HG02763 (cell line): ENCODE measurements around the gene GRIFIN.
"Not testable (repeated sequence)": the region's sequence is repeated elsewhere in the genome, so short reads cannot be mapped to it uniquely, and the experiment has no call there.

Source experiments
- ATAC-seq: cut with Tn5 transposase; IDR thresholded peaks from one replicate; pipeline ENCODE4 v1.9.1; 2021; ENCODE audit warnings: mild to moderate bottlenecking, moderate library complexity; ENCODE audit not compliant: unreplicated experiment

The GRIFIN gene

DNA sequence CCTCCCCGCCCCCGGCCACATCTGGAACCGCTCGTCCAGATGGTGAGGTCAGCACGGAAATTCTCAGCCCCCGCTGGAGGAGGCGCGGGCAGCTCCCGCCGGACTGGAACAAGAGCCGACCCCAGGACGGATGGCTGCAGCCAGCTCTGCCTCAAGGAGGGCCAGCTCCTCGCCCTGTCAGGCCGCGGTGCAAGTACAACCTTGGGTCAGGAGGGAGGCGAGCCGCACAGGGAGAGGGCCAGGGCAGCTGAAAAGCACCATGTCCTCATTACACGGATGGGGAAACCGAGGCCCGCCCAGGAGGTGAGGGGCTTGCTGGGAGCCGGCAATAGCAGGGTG, 3.8 kb upstream of the GRIFIN start:
- no peak for ATAC-seq

DNA sequence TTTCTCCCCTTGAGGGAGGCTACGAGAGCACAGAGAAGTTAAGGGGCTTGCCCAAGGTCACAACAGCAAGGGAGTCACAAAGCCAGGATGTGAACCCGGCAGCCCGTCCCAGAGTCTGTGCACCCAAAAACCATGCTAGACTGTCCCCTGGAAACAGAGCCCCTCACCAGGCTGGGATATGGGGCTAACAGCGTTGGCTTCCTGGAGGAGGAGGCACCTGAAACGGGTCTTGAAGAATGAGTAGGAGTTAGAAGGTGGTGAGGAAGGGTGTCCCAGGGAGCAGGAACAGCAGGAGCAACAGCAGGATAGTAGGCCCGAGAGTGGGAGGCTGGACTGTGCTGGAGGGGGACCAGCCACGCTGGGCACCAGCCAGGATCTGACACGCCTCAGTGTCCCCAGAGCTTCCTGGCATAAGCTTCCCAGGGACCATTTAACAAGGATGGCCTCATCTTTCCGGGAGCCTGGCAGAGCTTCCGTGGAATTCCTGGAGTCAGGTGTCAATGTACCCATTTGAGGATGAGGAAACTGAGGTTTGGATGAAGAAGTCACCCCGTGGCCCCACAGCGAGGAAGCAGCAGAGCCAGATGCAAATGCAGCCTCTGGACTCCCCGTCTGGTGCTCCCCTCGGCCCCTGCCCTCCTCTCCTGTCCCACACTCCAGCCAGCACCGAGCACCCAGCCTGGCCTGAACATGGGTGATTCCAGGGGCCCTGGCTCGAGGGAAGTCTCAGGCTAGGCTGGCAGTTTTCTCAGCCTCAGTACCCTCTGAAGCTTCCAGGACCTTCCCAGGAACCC, 3.3 kb upstream of the GRIFIN start:
- no peak for ATAC-seq

DNA sequence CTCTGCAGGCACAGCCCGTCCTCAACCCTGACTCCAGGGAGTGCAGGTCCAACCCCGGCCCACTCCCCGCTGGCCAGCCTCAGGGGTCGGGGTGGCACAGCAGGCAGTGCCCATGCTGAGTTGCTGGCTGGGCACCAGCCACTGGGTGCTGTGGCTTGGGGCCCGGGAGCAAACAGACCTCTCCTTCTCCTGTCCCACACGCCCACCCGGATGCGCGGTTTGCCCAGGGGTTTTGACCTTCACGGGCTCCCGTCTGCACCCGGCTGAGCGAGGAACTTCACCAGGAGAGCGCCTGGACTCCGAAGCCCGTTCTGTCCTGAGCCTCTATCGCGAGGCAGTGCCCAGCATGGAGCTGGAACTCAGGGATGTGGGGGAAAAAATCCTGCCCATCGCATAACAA, 2.6 kb upstream of the GRIFIN start:
- ATAC-seq, result no peak

DNA sequence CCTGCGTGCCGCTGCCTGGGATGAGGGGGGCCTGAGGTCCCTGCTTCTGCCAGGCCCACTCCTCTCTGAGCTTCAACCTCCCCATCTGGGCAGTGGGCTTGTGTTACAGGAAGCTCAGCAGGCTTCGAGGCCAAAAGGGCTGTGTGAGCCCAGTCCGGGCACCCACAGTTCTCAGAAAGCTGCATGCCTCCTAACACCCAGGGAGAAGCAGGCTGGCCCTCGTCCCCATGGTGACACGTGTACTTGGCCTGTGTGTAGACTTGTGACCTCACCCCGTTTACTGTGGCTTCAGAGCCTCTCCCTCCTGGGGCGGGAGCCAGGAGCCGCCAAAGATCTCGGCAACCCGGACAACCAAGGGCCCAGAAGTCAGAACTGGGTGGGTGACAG, 2.2 kb upstream of the GRIFIN start:
- ATAC-seq, result no peak

DNA sequence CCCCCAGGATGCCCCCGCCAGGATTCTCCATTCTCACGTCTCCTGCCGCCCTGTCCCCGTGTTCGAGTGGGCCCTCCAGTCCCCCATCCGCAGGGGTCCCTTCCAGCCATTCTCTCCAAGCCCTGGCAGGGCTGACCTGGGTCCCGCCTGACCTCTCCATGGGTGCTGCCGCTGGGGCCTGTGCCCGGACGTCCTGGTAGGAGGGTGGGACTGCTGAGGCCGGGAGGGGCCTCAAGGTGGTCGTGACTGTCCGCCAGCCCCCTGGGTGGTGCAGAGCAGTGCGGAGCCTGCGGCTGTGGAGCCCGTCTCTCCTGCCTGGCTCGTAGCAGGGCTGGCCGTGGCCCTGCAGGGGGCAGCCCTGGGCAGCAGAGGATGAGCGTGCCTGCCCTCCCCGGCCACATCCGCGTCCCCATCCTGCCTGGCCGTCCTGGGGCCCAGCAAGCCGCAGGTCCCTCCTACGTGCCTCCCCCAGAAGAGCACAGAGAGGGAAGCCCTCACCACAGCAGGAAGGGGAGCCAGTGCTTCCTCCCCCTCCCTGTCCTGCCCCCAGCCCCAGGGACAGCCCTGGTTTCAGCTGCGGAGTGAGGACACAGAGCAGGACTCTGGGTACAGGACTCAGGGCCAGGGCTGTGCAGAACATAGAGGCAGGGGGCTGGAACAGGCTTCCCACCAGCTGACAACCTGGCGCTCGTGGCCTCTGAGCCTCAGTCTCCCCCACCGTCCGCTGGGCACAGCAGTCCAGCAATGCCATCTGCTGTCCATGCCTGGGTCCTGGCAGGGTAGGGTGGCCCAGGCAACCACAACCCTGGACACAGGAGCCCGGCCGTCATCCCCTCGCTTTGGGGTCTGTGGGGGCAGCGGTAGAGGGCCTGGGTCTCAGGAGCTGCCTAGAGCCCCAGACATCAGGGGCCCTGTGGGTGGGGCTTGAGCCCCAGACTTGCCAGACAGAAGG, 1.5 kb upstream of the GRIFIN start:
- no peak for ATAC-seq

DNA sequence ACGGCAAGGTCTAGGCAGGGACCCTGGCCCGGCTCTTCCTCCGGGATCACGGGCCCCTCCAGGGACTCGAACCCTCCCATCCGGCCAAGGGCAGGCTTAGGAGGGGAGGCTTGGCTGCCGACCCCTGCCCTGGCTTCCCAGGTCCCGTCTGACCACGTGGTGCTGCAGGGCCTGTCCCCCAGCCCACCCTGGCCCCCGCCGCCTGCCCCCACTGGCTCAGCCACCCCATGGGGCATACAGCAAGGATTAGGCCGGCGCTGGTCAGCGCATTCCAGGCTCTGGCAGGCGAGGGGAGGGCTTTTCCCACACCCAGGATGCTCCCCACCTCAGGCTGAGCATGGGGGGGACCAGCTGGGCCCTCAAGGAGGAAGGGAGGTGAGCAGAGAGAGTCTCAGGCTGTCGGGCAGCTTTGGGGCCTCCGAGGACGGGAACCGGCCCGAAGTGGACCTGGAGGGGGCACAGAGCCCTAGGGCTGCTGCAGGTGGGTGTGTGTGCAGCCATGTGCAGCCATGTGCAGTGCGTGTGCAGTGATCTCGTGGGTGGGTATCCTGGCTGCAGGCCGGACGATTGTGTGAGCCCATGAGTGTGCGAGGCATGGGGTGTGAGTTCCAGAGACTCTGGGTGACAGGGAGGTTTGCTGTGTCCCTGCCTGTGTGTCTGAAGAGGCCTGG, 713 bp upstream of the GRIFIN start:
- ATAC-seq, result no peak

DNA sequence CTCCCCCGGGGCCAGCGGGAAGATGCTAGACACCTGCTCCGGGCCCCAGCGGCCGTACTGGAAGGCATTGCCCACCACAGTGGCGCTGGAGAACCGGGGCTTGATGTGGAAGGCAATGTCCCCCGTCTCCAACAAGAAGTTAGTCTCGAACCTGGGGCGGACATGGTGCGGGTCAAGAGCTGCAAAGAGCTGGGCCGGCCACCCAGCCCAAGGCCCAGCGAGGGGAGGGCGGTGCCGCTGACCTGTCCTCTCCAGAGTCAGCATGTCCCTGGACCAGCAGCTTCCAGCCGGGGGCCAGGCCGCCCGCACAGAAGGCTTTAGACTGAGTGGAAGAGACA, 551 bp downstream of the GRIFIN start:
- ATAC-seq, result no peak

DNA sequence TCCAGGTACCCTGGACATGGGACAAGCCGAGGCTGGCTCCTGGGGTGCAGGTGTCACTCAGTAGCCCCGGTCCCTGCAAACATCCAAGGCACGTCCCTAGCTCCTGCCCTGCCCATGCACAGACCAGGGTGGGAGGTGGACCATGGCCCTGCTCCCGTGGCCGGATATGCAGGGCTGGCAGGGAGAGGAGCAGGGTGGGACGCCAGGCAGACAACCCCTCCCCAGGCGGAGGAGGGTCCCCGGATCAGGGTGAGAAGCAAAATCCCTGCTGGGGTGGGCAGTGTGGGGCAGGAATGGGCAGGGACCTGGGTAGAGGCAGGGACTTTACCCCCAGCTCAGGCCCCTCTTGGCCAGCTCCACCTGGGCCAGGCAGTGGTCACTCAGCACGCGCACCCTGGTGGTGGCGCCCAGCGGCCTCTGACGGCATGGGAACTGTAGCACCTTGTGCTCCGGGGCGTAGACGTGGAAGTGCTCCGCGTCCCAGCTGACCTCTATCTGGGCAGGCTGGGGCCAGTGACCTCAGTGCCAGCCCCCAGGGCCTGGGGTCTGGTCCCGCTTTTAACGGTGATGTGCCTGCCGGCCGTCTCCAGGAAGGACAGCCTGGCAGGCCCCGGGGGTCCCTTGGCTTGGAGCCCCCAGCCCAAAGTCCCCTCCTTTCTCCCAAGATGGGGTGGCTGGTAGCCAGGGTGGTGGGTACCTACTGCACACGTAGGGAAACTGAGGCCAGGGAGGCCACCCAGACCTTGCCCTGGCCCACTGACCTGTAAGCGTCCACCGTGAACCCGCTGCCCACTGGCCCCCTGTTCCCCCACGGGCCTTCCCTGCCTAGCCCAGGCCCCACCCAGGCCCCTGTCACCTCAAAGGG, 1.2 kb downstream of the GRIFIN start:
- ATAC-seq, result no peak

DNA sequence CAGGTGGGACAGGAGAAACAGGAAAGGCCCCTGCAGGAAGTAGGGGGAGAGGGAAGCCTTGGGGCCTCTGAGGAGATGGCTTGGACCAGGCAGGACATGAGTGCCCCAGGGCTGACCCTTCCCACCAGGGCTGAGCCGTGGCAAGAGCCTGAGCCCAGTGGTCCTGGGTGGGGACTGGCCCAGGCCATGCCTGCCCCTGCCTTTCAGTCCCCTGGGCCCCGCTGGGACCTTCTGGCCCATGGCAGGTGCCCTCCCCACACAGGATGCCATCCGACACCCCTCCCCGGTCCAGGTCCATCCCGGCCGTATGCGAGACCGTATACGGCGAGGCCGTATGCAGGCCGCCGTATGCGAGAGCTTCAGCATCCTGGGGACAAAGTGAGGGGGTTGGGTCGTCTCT, 2.0 kb downstream of the GRIFIN start:
- ATAC-seq, result no peak

DNA sequence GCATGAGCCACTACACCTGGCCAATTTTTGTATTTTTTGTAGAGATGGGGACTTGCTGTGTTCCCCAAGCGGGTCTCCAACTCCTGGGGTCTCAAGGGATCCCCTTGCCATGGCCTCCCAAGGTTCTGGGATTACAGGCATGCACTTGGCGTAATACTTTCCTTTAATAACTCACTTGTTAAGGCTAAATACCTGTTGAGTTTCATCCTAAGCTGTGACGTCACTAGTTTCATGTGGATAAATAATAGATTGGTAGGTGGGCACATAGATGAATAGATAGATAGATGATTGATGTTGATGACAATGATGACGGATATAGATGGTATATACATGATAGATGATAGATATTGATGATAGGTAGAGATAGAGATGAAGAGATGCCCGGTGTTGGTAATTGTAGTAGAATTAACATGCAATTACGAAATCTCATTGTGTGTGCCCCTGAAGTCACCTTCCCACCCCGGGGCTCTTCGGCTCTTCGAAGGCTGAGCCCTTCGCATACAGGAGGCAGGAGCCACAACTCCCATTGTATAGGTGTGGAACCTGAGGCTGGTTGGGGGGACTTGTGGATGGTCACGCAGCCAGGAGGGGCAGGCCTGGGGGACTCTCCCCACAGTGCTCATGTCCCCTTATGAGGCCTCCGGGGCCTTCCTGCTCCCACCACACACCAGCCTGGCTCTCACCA, 2.6 kb downstream of the GRIFIN start:
- ATAC-seq, result no peak

DNA sequence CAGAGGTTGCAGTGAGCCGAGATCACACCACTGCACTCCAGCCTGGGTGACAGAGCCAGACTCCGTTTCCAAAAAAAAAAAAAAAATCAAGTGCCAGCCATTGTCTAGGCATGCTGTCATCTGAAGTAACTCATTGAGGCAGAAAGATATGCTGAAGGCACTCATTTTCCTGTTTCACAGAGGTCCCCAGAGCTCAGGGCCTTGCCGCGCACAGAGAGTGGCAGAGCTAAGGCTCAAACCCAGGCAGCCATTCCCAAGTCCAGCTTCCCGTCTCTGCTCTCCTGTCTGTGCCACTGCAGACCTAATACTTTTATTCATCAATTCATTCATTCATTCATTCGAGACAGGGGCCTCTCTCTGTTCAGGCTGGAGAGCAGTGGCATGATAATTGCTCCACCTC, 3.5 kb downstream of the GRIFIN start:
- no peak for ATAC-seq

DNA sequence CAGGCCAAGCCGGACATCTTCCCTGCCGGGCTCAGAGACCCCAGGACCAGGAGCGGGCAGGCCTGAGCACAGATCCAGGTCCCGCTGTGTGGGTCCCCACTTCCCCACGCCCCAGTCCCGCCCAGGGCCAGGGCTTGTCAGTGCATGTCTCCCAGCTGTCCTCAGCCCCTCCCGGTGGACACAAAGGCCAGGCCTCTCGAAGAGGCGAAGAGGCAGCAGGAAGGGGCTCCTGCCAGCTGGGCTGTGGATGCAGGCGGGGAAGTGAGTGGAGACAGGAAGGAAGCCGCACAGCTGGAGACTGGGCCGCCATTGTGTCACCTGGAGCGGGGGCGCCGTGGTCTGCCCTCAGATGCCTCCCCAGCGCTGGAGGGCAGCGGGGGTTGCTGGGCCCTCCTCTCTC, 4.8 kb downstream of the GRIFIN start:
- ATAC-seq, result no peak

DNA sequence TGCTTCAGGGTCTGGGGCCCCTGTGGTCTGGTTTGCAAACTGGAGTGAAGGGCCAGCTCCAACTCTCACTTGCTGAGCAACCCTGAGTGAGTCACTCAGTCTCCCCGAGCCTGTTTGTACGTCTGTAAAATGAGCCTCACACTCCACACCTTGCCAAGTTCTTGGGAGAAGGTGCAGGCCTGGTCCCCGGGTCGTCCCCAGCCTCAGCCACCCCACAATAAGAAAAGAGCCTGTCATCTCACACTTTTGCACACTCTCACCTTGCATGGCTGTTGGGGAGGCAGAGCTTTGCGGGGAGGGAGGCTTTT, 5.2 kb downstream of the GRIFIN start:
- no peak for ATAC-seq

DNA sequence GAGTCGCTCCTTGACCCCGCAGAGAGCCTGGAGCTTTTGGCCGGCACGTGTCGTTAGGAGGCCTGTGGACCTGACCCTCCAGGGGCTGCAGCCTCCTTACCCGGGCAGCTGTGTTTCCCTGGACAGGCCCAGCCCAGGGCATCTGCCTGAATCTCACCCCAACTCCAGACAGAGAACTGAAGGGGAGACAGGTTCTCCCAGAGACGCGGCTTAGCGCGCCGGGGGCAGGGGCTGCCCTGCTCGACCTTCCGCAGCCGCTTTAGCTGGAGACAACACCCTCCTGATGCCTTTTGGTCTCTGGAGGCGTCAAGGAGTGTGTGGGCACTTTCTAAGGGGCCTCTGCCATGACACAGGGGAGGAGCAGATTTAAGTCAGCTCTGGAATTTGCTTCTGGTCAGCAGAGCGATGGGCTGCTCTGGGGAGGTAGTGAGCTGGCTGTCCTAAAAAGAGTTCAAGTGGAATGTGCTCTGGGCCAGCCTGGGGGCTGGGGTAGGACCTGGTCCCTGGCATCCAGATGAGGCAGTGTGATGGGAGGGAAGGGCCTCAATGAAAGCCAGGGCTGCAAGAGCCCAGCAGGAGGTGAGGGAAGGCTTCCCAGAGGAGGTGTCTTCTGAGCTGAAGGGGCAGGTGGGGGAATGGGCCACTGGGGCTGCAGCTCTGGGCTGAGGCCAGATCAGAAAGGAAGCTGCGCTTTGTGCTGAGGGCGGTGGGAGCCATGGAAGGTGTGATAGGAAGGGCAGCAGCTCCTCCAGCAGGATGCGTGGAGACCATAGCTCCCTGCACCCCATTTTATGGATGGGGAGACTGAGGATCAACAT, 5.8 kb downstream of the GRIFIN start:
- ATAC-seq, result no peak

DNA sequence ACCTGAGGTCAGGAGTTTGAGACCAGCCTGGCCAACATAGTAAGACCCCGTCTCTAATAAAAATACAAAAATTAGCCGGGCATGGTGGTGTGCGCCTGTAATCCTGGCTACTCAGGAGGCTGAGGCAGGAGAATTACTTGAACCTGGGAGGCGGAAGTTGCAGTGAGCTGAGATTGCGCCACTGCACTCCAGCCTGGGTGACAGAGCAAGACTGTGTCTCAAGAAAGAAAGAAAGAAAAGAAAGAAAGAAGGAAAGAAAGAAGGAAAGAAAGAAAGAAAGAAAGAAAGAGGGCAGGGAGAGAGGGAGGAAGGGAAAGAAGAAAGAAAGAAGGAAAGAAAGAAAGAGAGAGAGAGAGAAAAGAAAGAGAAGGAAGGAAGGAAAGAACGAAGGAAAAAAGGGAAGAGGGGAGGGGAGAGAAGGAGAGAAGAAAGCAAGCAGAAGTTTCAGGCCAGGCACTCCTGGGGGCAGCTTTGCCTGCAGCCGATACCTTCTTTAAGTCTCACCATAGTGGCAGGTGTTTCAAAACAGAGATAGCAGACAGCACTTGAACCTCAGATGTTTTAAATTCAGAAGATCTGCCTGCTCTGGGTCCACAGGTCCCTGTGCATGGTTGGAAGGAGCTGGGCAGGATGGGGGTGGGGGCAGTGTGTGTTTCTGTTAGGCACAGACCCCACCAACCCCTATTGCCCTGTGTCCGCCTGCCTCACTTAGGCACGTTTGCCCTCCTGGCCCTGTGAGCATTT, 6.6 kb downstream of the GRIFIN start:
- not testable (repeated sequence) for ATAC-seq

DNA sequence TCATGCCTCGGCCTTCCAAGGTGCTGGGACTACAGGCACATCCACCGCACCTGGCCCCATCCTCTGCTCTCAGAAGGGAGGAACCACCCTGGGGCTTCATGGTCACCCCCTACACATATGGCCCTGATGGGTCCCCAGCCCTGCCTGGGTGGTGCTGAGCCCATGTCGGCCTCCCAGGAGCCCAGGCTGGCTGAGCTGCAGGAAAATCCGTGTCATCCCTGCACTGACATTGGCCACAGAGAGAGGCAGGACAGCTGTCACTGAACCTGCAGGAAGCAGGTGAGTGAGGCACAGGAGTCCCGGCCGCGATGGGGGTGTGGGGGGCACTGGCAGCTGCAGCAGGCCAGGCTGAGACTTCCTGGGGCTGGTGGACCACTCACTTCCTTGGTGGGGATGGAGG, 8.0 kb downstream of the GRIFIN start:
- no peak for ATAC-seq

DNA sequence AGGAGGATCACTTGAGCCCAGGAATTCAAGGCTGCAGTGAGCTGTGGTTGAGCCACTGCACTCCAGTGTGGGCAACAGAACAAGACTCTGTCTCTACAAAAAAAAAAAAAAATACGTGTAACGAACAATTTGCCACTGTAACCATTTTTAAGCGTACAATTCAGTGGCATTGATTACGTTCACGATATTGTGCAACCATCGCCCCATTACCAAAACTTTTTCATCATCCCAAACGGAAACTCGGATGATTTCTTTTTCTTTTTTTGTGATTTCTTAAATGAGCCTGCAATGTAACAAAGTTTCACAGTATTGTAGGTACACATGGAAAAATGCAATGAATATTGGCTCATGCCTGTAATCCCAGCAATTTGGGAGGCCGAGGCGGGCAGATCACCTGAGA, 9.5 kb downstream of the GRIFIN start:
- no peak for ATAC-seq

DNA sequence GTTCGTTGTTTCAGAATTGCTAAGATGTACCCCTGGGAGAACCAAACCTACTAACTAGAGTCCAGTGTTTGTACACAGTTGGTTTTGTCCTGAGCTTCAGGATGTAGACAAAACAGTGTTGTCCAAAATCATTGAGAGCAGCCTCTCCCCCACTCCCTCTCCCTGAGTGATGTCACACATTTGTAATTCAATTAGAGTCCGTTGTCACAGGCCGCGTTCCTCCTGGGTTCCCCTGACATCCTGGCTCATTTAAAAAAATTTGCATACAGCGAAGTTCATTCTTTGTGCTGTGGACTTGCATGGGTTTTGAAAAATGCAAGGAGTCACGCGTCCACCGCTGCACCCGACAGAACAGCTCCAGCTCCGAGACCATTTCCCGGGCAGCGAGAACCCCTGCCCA, 10.3 kb downstream of the GRIFIN start:
- ATAC-seq, result no peak

DNA sequence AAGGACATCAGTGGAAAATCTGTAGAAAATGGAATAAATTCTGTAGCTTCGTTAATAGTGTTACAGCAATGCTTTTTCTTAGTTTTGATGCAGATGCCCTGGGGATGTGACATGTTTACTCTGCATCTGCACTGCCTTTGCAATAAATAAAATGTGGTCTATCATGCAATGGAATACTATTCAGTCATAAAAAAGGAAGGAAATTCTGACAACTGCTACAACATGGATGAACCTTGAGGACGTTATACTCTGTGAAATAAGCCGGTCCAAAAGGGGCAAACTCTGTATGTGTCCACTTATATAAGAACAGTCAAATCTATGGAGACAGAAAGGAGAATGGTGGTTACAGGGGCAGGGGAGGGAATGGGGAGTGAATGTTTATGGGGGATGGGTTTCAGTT, 13.5 kb downstream of the GRIFIN start:
- no peak for ATAC-seq
